Measurements from ENCODE around the gene INSR. TPM values are rescaled to one million over a fixed set of nuclear protein-coding genes. Genes with fewer than 3 reads are reported as not detected.
A peak's percentile ranks its signal among the peaks of the same experiment; 100 is the strongest.

Gene INSR
- total and polyA plus RNA-seq, 7 donors: 3.0 to 83.1 (median 67.1) TPM

- Histone ChIP-seq H3K27me3 (no peaks in the 10 kb centered on the region), H3K9me3 (no peaks in the 10 kb centered on the region), H3K4me1 (peaks cover 0 to 32% (median 26%) of the 10 kb centered on the region in 4 donors), H3K27ac (no peak overlapping the region), H3K4me3 (no peak overlapping the region), H3K36me3 (no peaks in the 10 kb centered on the region)
- DNase-seq: no peak
- TF ChIP-seq CTCF (IDR thresholded peaks at IDR 0.05) (no peak), POLR2AphosphoS5 (IDR thresholded peaks at IDR 0.05) (no peak), POLR2A (IDR thresholded peaks at IDR 0.05) (no peak), EP300 (IDR thresholded peaks at IDR 0.05) (no peak)
- intact Hi-C loops (cut with DNase I): no loop called here
- 79 to 83% methylated on average over 7 of the region's 7 CpGs for WGBS, 2 donors
Observed at GRCh38 chr19:7215176-7215575, 79.0 kb downstream of the INSR start.

DNA sequence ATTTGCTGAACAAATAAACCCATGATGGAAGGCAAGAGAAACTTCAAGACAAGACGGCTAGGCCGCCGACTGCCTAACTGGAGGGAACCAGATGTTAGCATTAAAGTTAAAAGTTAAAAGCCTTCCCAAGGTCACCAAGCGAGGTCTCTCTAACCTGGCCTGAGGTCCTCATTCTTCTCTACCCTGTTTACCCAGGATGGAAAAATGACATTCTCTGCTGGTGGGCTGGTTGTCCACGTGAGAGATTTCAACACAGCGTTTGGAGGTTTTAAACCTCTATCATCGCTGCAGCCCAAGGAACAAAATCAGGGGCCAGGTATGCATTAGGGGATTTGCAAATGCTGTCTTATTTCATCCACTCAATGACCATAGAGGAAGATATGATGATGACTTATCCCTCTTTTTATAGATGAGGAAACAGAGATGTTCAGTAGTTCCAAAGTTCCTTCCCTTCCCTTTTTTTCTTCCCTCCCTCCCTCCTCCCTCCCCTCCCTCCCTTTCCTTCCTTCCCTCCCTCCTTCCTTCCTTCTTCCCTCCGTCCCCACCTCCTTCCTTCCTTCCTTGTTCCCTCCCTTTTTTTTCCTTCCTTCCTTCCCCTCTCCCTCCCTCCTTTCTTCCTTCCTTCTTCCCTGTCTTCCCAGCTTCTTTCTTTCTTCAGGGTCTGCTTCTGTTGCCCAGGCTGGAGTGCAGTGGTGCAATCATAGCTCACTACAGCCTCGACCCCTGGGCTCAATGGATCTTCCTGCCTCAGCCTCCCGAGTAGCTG, 79.7 kb downstream of the INSR start:
- intact Hi-C loops (cut with DNase I): no loop called here
- DNase-seq: no peak
- H3K9me3 ChIP-seq: no peaks in the 10 kb centered on the region
- no peak overlapping the region for H3K27ac ChIP-seq
- no peak for TF ChIP-seq POLR2AphosphoS5 (IDR thresholded peaks at IDR 0.05)
- no peak for TF ChIP-seq CTCF (IDR thresholded peaks at IDR 0.05)
- TF ChIP-seq EP300 (IDR thresholded peaks at IDR 0.05): no peak
- TF ChIP-seq POLR2A (IDR thresholded peaks at IDR 0.05): no peak
- no peaks in the 10 kb centered on the region for H3K36me3 ChIP-seq
- no peak overlapping the region for H3K4me3 ChIP-seq
- 72 to 79% methylated on average over 10 of the region's 10 CpGs for WGBS, 2 donors
- peaks cover 0 to 32% (median 26%) of the 10 kb centered on the region in 4 donors for H3K4me1 ChIP-seq
- H3K27me3 ChIP-seq: no peaks in the 10 kb centered on the region

DNA sequence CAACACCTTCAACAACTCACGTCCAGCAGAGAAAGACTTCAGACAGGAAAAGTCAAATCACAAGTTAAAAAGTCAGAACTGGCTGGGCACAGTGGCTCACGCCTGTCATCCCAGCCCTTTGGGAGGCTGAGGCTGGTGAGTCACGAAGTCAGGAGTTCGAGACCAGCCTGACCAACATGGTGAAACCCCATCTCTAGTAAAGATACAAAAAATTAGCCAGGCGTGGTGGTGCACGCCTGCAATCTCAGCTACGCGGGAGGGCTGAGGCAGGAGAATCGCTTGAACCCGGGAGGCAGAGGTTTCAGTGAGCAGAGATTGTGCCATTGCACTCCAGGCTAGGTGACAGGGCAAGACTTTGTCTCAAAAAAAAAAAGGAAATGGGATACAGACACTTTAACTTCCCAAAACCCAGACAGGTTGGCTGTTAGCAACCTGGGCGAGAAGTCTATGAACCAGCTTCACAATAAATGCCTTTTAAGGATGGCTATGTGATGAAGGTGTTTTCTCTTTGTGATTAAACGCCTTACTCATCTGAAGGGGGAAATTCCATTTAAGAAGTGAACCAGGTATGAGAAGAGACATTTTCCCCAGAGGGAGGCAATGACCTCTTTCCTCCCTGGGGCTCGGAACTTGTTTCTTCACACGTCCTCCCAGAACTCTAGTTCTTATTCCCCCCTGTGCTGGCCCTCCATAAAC, 80.4 kb downstream of the INSR start:
- H3K9me3 ChIP-seq: no peaks in the 10 kb centered on the region
- TF ChIP-seq POLR2A (IDR thresholded peaks at IDR 0.05): no peak
- no peak for TF ChIP-seq POLR2AphosphoS5 (IDR thresholded peaks at IDR 0.05)
- no peak for TF ChIP-seq EP300 (IDR thresholded peaks at IDR 0.05)
- no peak for TF ChIP-seq CTCF (IDR thresholded peaks at IDR 0.05)
- intact Hi-C loops (cut with DNase I): no loop called here
- H3K4me1 ChIP-seq: peaks cover 0 to 39% (median 26%) of the 10 kb centered on the region in 4 donors
- WGBS, 2 donors: 76 to 83% methylated on average over 14 of the region's 14 CpGs
- H3K4me3 ChIP-seq: no peak overlapping the region
- H3K27me3 ChIP-seq: no peaks in the 10 kb centered on the region
- H3K27ac ChIP-seq: peak overlapping the region in 2 of 4 donors; percentile 56 to 64
- H3K36me3 ChIP-seq: no peaks in the 10 kb centered on the region
- DNase-seq: no peak

DNA sequence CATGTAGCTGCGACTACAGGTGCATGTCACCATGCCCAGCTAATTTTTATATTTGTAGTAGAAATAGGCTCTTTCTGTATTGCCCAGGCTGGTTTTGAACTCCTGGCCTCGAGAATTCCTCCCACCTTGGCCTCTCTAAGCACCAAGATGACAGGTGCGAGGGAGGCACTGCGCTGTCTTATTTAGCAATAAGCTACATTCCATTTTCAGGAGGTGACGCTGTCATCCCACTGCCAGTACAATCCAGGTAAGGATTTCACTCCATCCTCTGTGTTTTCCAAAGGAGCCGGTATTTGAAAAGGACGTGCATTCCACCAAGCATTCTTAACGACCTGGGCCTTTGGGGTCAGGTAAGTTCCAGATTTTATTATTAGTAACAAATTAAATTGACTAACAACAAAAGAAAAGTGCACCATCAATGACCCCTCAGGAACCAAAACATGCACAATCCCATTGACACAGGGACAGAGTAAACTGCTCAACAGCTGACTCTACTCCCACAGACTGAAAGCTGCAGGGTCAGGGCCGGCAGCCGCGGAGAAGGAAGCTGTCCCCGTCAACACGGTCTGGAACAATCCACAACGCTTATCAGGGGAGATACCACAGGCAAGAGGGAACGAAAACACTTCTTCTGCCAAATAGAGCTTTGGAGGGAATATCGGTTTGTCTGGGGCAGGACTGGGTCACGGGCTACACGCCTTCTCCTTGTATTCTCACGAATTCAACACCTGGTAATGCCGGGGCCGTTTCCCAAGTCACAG, 82.8 kb downstream of the INSR start:
- no peak for TF ChIP-seq EP300 (IDR thresholded peaks at IDR 0.05)
- no peak for TF ChIP-seq POLR2A (IDR thresholded peaks at IDR 0.05)
- TF ChIP-seq CTCF (IDR thresholded peaks at IDR 0.05): no peak
- no peak for TF ChIP-seq POLR2AphosphoS5 (IDR thresholded peaks at IDR 0.05)
- no peak overlapping the region for H3K4me3 ChIP-seq
- WGBS, 2 donors: 73% methylated on average over 21 of the region's 21 CpGs
- H3K9me3 ChIP-seq: no peaks in the 10 kb centered on the region
- no peaks in the 10 kb centered on the region for H3K27me3 ChIP-seq
- intact Hi-C loops (cut with DNase I): no loop called here
- H3K27ac ChIP-seq: peak overlapping the region in 3 of 4 donors; percentile 43 to 64 (median 46)
- no peak for DNase-seq
- peaks cover 0 to 39% (median 26%) of the 10 kb centered on the region in 4 donors for H3K4me1 ChIP-seq
- no peaks in the 10 kb centered on the region for H3K36me3 ChIP-seq
